ENCODE measurements around the gene SLC35B1. TPM values are rescaled to one million over a fixed set of nuclear protein-coding genes. Genes with fewer than 3 reads are reported as not detected.
A peak's percentile ranks its signal among the peaks of the same experiment; 100 is the strongest.

Gene SLC35B1
- total RNA-seq, 1 experiment from 2014 or later = 55.9 TPM

GRCh38 chr17:49692751-49693150, 15.0 kb downstream of the SLC35B1 start:
- no peak for TF ChIP-seq ZNF512 (CRISPR knock-in tag; IDR thresholded peaks at IDR 0.05; ENCODE audit: borderline replicate concordance)
- TF ChIP-seq NR2C2 (CRISPR knock-in tag; IDR thresholded peaks at IDR 0.05) = no peak
- no peak for TF ChIP-seq ATF1 (CRISPR knock-in tag; IDR thresholded peaks at IDR 0.05)
- no peak for TF ChIP-seq SOX15 (CRISPR knock-in tag; IDR thresholded peaks at IDR 0.05)
- TF ChIP-seq TP53 (CRISPR knock-in tag; IDR thresholded peaks at IDR 0.05) = no peak
- TF ChIP-seq SP1 (CRISPR knock-in tag; conservative IDR thresholded peaks at IDR 0.05) = no peak
- no peak for TF ChIP-seq IRF2 (CRISPR knock-in tag; IDR thresholded peaks at IDR 0.05; ENCODE audit: borderline replicate concordance, low read depth)
- no peak for TF ChIP-seq JAZF1 (CRISPR knock-in tag; IDR thresholded peaks at IDR 0.05)
- Mint-ChIP-seq H3K4me1 (peaks cover 31% of the 10 kb centered on the region), H3K9me3 (no peaks in the 10 kb centered on the region), H3K4me3 (no peak overlapping the region), H3K27me3 (ENCODE audit: low read depth) (no peaks in the 10 kb centered on the region; the same call in 1 of the 2 replicates), H3K27ac (no peak overlapping the region), H3K36me3 (no peaks in the 10 kb centered on the region)
- ATAC-seq = no peak
- ChIA-PET CTCF (interaction anchor here (1.8 to 10.8 kb wide), 2 partner anchors 122 to 135 kb away, joined by 6 to 99 read pairs; no protein-coding TSS in a partner anchor), POLR2A (no interaction called here)
- DNase-seq (ENCODE audit: low spot score) = no peak

GRCh38 chr17:49691677-49692191, 16.0 kb downstream of the SLC35B1 start:
- H3K27me3 Mint-ChIP-seq (ENCODE audit: low read depth) = no peaks in the 10 kb centered on the region; the same call in 1 of the 2 replicates
- H3K9me3 Mint-ChIP-seq = no peaks in the 10 kb centered on the region
- POLR2A ChIA-PET = no interaction called here
- no peak overlapping the region for H3K27ac Mint-ChIP-seq
- ATAC-seq (peak; percentile 51), DNase-seq (ENCODE audit: low spot score) (no peak)
- H3K36me3 Mint-ChIP-seq = no peaks in the 10 kb centered on the region
- H3K4me3 Mint-ChIP-seq = no peak overlapping the region
- H3K4me1 Mint-ChIP-seq = peaks cover 31% of the 10 kb centered on the region
- CTCF ChIA-PET = interaction anchor here (0.6 to 2.3 kb wide), 6 partner anchors 11 to 135 kb away, joined by 3 to 13 read pairs (median 6); no protein-coding TSS in a partner anchor
- TF ChIP-seq CDX4 (CRISPR knock-in tag; IDR thresholded peaks at IDR 0.05; ENCODE audit: borderline replicate concordance) = no peak
- TF ChIP-seq ARID4B (CRISPR knock-in tag; IDR thresholded peaks at IDR 0.05; ENCODE audit: borderline replicate concordance) = no peak
- no peak for TF ChIP-seq ZSCAN18 (CRISPR knock-in tag; IDR thresholded peaks at IDR 0.05)
- TF ChIP-seq CTCF (IDR thresholded peaks at IDR 0.05) = no peak
- TF ChIP-seq SP1 (CRISPR knock-in tag; conservative IDR thresholded peaks at IDR 0.05) = no peak
- no peak for TF ChIP-seq AFF4 (CRISPR knock-in tag; IDR thresholded peaks at IDR 0.05; ENCODE audit: borderline replicate concordance)
- no peak for TF ChIP-seq GTF2I (CRISPR knock-in tag; conservative IDR thresholded peaks at IDR 0.05)
- TF ChIP-seq TP53 (CRISPR knock-in tag; IDR thresholded peaks at IDR 0.05) = no peak
- no peak for TF ChIP-seq NFE2L1 (CRISPR knock-in tag; IDR thresholded peaks at IDR 0.05)
- TF ChIP-seq ZBTB43 (CRISPR knock-in tag; IDR thresholded peaks at IDR 0.05) = no peak
- no peak for TF ChIP-seq ZNF317 (CRISPR knock-in tag; IDR thresholded peaks at IDR 0.05; ENCODE audit: borderline replicate concordance, low read depth)
- no peak for TF ChIP-seq E2F5 (CRISPR knock-in tag; IDR thresholded peaks at IDR 0.05)

Measured in WTC11 (cell line).